Central memory CD8-positive, alpha-beta T cell (primary cell): ENCODE measurements around the gene NUAK2.

Experiments
- ATAC-seq: fragments of 150-1000 bp; cut with Tn5 transposase; replicated peaks from 2 replicates; pipeline ENCODE4 v1.10.0; 2022; ENCODE audit warnings: mild to moderate bottlenecking, moderate FRiP score, moderate number of reproducible peaks; ENCODE audit not compliant: poor library complexity, severe bottlenecking; ENCODE audit errors: extremely low read depth
- DNase-seq, 2 donors: peaks; one replicate each; pipeline ENCODE4 v3.0.0; 2021; ENCODE audit warnings: low spot score in 2 of 2
- H3K27ac Mint-ChIP-seq: one replicate; pipeline ENCODE4 v1.8.0; 2022; ENCODE audit warnings: low read depth, mild to moderate bottlenecking, moderate library complexity, mixed read lengths
- H3K27me3 Mint-ChIP-seq: one replicate; pipeline ENCODE4 v1.8.0; 2022; ENCODE audit warnings: mixed read lengths
- H3K36me3 Mint-ChIP-seq: one replicate; pipeline ENCODE4 v1.8.0; 2022; ENCODE audit warnings: mild to moderate bottlenecking, moderate library complexity, mixed read lengths; ENCODE audit not compliant: insufficient read depth
- H3K4me1 Mint-ChIP-seq: one replicate; pipeline ENCODE4 v1.8.0; 2022; ENCODE audit warnings: mixed read lengths
- H3K4me3 Mint-ChIP-seq: one replicate; pipeline ENCODE4 v1.8.0; 2022; ENCODE audit warnings: mild to moderate bottlenecking, moderate library complexity, mixed read lengths
- H3K9me3 Mint-ChIP-seq: one replicate; pipeline ENCODE4 v1.8.0; 2022; ENCODE audit warnings: mixed read lengths

NUAK2 gene

GRCh38 chr1:205296154-205296553 is 25.4 kb downstream of the NUAK2 start:
- Mint-ChIP-seq H3K9me3 (no peaks in the 10 kb centered on the region), H3K27me3 (no peaks in the 10 kb centered on the region), H3K27ac (peak overlapping the region; percentile 68), H3K36me3 (no peaks in the 10 kb centered on the region), H3K4me3 (no peak overlapping the region), H3K4me1 (peaks cover 65% of the 10 kb centered on the region)
- ATAC-seq (no peak), DNase-seq (no peak)

- peaks cover 60% of the 10 kb centered on the region for H3K4me1 Mint-ChIP-seq
- no peak for DNase-seq
- H3K36me3 Mint-ChIP-seq = no peaks in the 10 kb centered on the region
- H3K27ac Mint-ChIP-seq = no peak overlapping the region
- no peak overlapping the region for H3K4me3 Mint-ChIP-seq
- ATAC-seq = no peak
- no peaks in the 10 kb centered on the region for H3K9me3 Mint-ChIP-seq
- H3K27me3 Mint-ChIP-seq = no peaks in the 10 kb centered on the region
Observed at GRCh38 chr1:205294934-205295333, 26.6 kb downstream of the NUAK2 start.

DNA sequence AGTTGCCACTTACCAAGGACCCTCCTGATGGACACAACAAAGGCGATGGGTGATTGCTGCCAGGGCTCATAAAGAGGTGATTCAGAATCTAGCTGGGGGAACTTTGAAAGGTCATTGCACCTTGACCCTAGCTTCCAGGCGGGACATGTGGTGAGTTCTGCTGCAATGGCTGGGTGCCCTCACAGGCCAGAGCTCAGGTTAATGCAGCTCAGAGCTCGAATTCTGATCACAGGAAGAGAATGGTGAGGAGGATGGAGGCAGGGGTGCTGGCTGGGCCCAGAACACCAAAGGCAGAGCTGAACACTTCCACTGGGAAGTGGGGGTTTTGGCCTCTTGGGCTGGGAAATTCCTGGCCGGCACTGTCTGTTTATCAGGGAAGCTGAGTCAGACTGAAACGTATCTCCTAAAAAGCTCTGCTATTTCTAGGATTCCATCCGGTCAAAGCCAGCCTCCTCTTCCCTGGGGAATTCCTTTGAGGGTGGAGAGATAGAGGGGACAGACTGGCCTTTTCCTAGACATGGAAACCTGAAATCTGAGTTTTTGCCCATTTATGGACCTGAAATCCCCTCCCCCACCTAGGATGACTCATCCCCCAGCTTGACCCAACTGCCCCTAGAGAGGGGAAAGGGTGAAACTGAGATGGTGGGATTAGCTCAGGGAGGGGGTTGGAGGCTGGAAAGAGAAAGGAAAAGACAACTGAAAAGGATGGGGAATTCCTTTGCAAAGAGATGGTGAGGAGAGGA is 27.2 kb downstream of the NUAK2 start:
- Mint-ChIP-seq H3K4me3 (no peak overlapping the region), H3K27me3 (no peaks in the 10 kb centered on the region), H3K9me3 (no peaks in the 10 kb centered on the region), H3K36me3 (no peaks in the 10 kb centered on the region), H3K4me1 (peaks cover 65% of the 10 kb centered on the region), H3K27ac (no peak overlapping the region)
- ATAC-seq (no peak), DNase-seq (no peak)

DNA sequence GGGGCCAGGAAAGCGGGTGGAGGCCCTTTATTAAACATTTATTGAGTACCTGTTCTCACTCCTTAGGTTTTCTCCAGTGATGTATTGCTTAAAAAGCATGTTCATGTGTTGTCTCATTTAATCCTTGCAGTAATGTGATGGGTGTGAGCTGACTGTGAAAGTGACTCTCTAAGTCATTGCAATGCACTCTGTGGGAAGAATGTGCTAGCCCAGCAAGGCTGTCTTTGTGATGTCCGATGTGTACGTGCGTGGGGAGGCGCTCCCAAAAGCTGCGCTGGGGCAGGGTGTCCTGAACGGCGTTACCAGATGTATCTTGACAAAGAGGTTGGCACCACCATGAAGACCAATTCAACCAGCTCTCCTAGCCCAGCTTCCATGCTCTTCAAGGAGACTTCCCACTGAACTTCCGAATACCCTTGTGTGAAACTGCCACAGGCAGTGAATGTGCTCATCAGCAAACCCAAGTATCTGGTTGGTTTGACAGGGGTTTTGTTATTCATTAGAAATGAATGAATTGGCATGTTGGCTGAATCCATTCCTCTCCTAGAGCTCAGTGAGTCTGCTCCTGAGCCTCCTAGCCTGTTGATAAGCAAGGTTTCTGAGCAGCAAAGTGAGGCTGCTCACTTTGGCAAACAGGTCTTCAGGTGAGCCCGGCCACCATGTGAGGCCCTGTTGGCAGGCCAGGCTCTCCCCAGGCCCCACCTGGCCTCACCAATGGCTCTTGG is 28.0 kb downstream of the NUAK2 start:
- H3K9me3 Mint-ChIP-seq = no peaks in the 10 kb centered on the region
- no peak for DNase-seq
- H3K27ac Mint-ChIP-seq = no peak overlapping the region

GRCh38 chr1:205291596-205291995 is 29.9 kb downstream of the NUAK2 start:
- no peak overlapping the region for H3K27ac Mint-ChIP-seq

More for the DNA sequence above, 28.0 kb downstream of the NUAK2 start:
- H3K4me1 Mint-ChIP-seq = peaks cover 70% of the 10 kb centered on the region
- H3K27me3 Mint-ChIP-seq = no peaks in the 10 kb centered on the region
- no peak for ATAC-seq
- H3K36me3 Mint-ChIP-seq = peaks cover under 1% of the 10 kb centered on the region
- no peak overlapping the region for H3K4me3 Mint-ChIP-seq

GRCh38 chr1:205287767-205288559 is 33.6 kb downstream of the NUAK2 start:
- ATAC-seq (peak; percentile 73), DNase-seq (peak; percentile 62 to 89)
- no peaks in the 10 kb centered on the region for H3K9me3 Mint-ChIP-seq
- peaks cover 21% of the 10 kb centered on the region for H3K36me3 Mint-ChIP-seq
- H3K27ac Mint-ChIP-seq = peak overlapping the region; percentile 78
- H3K4me1 Mint-ChIP-seq = peaks cover 80% of the 10 kb centered on the region
- no peaks in the 10 kb centered on the region for H3K27me3 Mint-ChIP-seq
- peak overlapping the region; percentile 61 for H3K4me3 Mint-ChIP-seq

More at GRCh38 chr1:205291596-205291995, 29.9 kb downstream of the NUAK2 start:
- Mint-ChIP-seq H3K36me3 (peaks cover 5% of the 10 kb centered on the region), H3K4me3 (no peak overlapping the region), H3K27me3 (no peaks in the 10 kb centered on the region), H3K4me1 (peaks cover 75% of the 10 kb centered on the region), H3K9me3 (no peaks in the 10 kb centered on the region)
- ATAC-seq (no peak), DNase-seq (no peak)

DNA sequence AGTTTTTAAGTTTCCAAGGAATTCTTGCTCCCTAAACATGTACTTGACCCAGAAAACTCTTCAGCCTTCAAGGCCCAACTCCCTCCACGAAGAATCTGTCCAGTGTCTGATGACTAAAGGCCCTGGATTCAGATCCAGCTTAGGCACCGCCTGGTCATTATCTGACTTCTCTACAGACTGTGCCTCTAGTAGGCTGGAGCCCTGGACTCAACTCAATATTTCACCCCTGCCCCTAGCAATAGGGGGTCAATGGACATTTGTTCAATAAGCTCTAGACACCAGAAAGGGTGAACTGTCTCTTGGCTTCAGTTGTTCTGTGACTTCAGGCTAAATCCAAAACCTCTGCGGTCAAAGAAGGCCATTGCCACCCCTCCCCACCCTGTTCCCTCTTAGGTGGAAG is 34.5 kb downstream of the NUAK2 start:
- Mint-ChIP-seq H3K9me3 (no peaks in the 10 kb centered on the region), H3K4me3 (peak overlapping the region; percentile 61)

GRCh38 chr1:205286335-205286950 is 35.1 kb downstream of the NUAK2 start:
- Mint-ChIP-seq H3K4me1 (peaks cover 77% of the 10 kb centered on the region), H3K27me3 (no peaks in the 10 kb centered on the region), H3K4me3 (peak overlapping the region; percentile 61), H3K9me3 (no peaks in the 10 kb centered on the region), H3K36me3 (peaks cover 21% of the 10 kb centered on the region), H3K27ac (peak overlapping the region; percentile 99)
- ATAC-seq = no peak
- DNase-seq = peak; percentile 56 to 59

More for the DNA sequence above, 34.5 kb downstream of the NUAK2 start:
- no peak for ATAC-seq
- no peak for DNase-seq
- H3K27ac Mint-ChIP-seq = peak overlapping the region; percentile 99
- peaks cover 21% of the 10 kb centered on the region for H3K36me3 Mint-ChIP-seq
- peaks cover 82% of the 10 kb centered on the region for H3K4me1 Mint-ChIP-seq
- no peaks in the 10 kb centered on the region for H3K27me3 Mint-ChIP-seq

- Mint-ChIP-seq H3K4me3 (peak overlapping the region; percentile 61), H3K27me3 (no peaks in the 10 kb centered on the region), H3K4me1 (peaks cover 76% of the 10 kb centered on the region), H3K27ac (peak overlapping the region; percentile 99), H3K9me3 (no peaks in the 10 kb centered on the region), H3K36me3 (peaks cover 21% of the 10 kb centered on the region)
- peak; percentile 59 for ATAC-seq
- DNase-seq = peak; percentile 33 to 58
Observed at GRCh38 chr1:205285381-205286101, 36.0 kb downstream of the NUAK2 start.

DNA sequence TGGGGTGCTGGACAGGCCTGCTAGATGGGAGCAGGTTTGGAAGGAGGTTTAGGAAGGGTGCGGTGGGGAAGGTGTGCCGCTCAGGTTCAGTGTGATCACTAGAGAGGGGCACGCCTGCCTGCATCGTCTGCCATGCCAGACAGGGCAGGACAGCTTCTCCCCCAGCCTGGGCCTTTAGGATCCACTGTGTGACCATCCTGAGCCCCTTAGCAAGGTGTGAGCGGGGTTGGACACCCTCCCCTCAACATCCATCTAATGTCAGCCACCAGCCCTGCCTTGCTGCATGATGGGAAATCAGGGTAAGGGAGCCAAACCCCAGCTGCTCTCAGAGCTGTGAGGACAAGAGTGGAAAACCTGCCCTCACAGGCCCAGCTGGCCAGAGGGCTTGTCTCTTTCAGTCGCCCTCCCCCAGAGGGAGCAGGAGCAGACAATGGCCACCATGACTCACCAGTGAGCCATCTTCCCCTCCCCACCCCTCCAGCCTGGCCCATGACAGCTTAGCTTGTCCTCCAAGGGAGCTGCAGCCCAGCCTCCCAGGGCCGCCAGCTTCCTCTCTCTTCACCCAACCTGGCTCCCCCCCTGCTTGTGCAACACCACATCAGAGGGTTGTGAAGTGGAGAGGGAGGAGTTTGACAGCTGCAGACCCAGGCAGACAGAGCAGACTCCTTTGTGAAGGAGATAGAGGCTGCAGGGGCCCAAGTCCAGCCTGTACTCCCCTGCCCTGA is 37.0 kb downstream of the NUAK2 start:
- H3K36me3 Mint-ChIP-seq = peaks cover 23% of the 10 kb centered on the region
- DNase-seq = peak; percentile 77 to 90
- peak; percentile 65 for ATAC-seq
- peak overlapping the region; percentile 99 for H3K27ac Mint-ChIP-seq
- H3K4me3 Mint-ChIP-seq = peak overlapping the region; percentile 61
- H3K9me3 Mint-ChIP-seq = no peaks in the 10 kb centered on the region
- no peaks in the 10 kb centered on the region for H3K27me3 Mint-ChIP-seq
- H3K4me1 Mint-ChIP-seq = peaks cover 80% of the 10 kb centered on the region
